Tibial nerve (tissue), 3 donors: ENCODE results near the gene C19orf33.

Experiments
- CTCF ChIP-seq, 5 experiments: fragments of 200-600 bp in 3 of 5; fragments of 450-650 bp in 2 of 5; sonication (generic) in 3 of 5; IDR thresholded peaks; one replicate each; pipeline ENCODE4 v1.5.1; 2016 to 2019; ENCODE audit warnings: antibody characterized with exemption in 5 of 5, mild to moderate bottlenecking in 3 of 5, moderate library complexity in 2 of 5
- POLR2A ChIP-seq, 2 donors: fragments of 450-650 bp; IDR thresholded peaks; one replicate each; pipeline ENCODE4 v1.6.1; 2017; ENCODE audit warnings: antibody characterized with exemption in 2 of 2, mild to moderate bottlenecking in 2 of 2, moderate library complexity in 2 of 2

- TF ChIP-seq CTCF (IDR thresholded peaks at IDR 0.05) (no peak), POLR2A (IDR thresholded peaks at IDR 0.05) (no peak)
Observed at GRCh38 chr19:38323291-38323690, 19.2 kb downstream of the C19orf33 start.
